AML-193 (cell line): ENCODE data around the gene C8B.

ENCODE experiments used
- DNase-seq, 2 experiments: peaks; one replicate each; lab custom pipeline; 2025; lab: John Stamatoyannopoulos, UW

The C8B gene

GRCh38 chr1:56931686-56932085 lies 34.1 kb downstream of the C8B start:
- no peak for DNase-seq

DNA sequence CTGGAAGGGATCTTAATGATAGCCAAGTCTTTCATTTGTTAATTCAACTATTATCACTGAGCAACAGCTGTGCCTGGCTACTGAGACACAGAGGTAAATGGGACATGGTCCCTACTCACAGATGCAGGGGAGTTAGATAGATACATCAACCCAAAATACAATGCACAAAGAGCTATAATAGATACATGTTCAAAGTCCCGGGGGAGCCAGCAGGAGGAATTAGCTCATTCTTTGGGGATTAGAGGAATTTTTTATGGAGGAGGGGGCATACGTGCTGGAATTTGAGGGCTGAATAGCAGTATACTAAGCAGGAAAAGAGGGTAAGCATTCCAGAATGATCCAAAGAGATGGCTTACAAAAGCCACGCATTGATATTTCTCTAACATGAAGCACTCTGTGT lies 34.6 kb downstream of the C8B start:
- no peak for DNase-seq

- no peak for DNase-seq
These were observed 36.3 kb downstream of the C8B start for GRCh38 chr1:56929492-56929891.

- no peak for DNase-seq
These were observed 37.8 kb downstream of the C8B start for GRCh38 chr1:56927986-56928385.

- no peak for DNase-seq
These were observed 38.6 kb downstream of the C8B start for GRCh38 chr1:56927171-56927570.

GRCh38 chr1:56925193-56925592 lies 40.6 kb downstream of the C8B start:
- no peak for DNase-seq

GRCh38 chr1:56924116-56924515 lies 41.7 kb downstream of the C8B start:
- no peak for DNase-seq

DNA sequence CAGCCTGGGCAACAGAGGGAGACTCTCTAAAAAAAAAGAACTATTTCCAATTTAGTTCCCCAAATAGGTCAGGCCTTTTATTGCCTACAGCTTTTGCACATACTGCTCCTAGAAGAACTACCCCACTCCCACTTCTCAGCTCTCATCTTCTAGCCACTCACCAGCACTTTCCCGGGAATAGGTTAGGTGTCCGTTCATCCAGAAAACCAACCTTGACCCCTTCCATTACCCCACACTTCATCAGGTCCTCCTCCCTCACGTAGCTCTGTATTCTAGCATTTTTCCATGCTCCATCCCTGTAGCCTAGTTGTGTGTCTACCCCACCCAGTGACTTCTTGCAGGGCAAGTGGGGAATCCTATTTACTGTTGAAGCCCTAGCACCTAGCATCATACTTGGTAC lies 42.6 kb downstream of the C8B start:
- DNase-seq: no peak

DNA sequence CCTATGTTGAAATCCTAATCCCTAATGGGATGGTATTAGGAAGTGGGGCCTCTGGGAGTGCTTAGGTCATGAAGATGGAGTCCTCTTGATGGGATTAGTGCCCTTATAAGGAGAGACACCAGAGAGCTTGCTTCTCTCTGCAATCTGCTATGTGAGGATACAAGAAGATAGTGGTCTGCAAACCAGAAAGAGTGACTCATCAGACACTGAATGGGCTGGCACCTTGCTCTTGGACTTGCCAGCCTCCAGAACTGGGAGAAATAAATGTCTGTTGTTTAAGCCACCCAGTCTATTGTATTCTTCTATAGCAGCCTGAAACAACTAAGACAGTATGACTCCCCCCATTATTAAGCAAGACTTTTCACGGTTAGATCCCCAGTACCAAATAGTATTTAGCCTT lies 43.3 kb downstream of the C8B start:
- no peak for DNase-seq

- DNase-seq: peak in 1 of 2 experiments; percentile 1
These were observed 43.7 kb downstream of the C8B start for GRCh38 chr1:56922070-56922469.

DNA sequence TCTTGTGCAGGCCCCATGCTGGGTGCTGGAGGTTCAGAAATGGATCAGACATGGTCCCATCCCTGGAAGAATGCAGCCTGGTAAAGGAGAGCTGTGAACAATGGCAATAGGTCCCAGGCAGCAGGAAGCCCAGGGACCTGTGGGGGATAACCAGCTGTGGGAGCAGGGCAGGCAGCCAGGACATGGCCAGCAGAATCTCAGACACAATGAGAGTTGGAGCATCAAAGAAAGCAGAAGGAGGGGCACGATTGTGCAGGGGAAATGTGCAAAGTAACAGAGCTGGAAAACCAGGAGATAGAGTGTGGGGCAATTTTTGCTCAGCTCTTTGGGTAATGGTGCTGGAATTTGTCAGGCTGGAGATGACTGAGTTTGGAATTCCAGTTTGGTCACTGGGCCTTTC lies 44.3 kb downstream of the C8B start:
- DNase-seq: no peak

- peak; percentile 41 to 47 for DNase-seq
These were observed 45.2 kb downstream of the C8B start for GRCh38 chr1:56920591-56921001.

GRCh38 chr1:56917356-56917755 lies 48.5 kb downstream of the C8B start:
- DNase-seq: no peak

DNA sequence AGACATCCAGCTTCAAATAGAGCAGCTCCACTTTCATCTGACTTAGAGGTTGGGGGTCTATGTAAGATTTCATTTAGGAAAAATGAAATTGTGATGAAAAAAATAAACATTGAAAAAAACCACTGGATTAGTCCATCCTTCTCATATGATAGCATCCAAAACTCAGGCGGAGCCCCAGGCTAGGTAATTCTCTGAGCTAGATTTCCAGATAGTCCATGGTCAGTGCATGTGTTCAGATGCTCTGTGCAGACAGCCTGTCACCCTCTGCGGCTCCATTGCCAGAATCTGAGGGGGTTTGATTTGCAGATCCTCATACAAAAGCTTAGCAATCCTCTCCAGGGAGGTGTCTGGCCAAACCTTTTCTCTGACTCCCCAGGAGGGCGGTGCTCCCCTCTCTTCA lies 49.2 kb downstream of the C8B start:
- no peak for DNase-seq

DNA sequence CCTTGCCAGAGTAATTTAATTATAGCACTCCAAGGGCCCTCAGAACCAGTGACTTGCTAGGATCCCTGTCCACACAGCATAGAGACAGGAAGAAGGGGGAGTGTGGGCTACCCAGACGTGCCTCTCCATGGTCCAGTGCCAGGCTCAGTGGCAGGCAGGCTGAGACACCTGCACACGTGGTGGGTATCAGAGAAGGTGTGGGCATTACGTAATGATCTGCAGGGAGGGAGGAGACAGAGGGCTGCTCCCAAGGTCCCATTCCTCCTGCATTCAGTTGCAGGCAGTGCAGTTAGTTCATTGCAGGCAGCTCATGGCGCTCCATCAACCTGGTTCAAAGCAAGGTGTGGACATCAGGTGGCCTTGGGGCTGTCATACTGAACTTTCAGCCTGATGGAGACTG lies 49.9 kb downstream of the C8B start:
- no peak for DNase-seq

DNA sequence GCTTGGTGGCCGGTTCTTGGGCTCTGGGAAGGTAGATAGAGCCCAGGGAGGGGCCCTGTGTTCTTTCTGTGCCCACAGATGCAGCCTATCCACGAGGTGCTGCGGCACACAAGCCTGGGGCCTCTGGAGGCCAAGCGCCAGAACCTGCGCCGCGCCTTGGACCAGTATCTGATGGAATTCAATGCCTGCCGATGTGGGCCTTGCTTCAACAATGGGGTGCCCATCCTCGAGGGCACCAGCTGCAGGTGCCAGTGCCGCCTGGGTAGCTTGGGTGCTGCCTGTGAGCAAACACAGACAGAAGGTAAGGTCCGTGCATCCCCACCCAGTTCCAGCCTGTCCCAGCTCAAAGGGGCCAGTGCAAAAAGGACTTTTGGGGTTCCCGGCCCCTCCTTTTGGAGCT lies 53.5 kb downstream of the C8B start:
- no peak for DNase-seq

- DNase-seq: peak; percentile 32 to 38
These were observed 54.5 kb downstream of the C8B start for GRCh38 chr1:56911098-56911938.

GRCh38 chr1:56910441-56910985 lies 55.3 kb downstream of the C8B start:
- DNase-seq: peak; percentile 86

DNA sequence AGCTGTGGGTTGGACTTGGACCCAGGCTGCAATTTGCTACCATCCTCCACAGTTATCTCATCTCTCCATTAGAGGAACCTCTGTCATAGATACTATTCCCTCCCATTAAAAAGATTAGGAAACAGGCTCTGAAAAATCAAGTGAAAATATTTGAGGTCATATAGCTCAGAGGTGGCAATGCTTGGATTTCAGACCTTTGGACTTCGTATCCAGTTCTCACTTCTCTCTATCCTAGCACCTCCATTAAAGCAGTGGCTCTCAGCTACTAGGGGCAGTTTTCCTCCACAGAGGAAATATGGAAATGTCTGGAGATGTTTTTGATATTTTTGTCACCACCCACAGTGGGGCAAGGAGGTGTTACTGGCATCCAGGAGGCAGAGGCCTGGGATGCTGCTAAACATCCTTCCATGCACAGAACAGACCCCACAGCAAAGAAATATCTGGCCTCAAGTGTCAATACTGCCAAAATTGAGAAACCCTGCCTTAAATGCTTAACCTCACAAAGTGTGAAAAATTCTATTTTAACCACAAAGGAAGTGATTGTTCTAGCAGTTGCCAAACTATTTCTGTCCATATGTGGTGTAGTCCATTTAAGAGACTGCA lies 57.1 kb downstream of the C8B start:
- peak; percentile 69 to 78 for DNase-seq

GRCh38 chr1:56905667-56906066 lies 60.1 kb downstream of the C8B start:
- no peak for DNase-seq

- DNase-seq: no peak
These were observed 61.0 kb downstream of the C8B start for GRCh38 chr1:56904663-56905397.

DNA sequence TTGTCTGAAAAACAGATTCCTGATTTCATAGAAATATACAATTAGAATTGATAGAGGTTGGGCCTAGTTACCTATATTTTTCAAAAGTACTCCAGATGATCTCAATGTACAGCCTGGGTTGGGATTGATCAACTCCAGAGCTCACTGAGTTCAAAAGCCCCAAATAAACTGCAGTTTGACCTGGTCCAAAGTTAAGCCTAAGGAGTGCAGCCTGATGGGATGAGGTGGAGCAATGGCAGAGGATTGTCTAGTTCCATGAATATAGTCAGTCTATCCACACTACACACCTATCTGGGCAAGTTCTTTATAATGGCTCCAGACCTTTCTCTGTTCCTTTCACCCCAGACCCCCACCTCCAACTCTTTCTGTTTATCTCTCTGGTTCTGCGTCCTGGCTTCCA lies 62.0 kb downstream of the C8B start:
- no peak for DNase-seq

DNA sequence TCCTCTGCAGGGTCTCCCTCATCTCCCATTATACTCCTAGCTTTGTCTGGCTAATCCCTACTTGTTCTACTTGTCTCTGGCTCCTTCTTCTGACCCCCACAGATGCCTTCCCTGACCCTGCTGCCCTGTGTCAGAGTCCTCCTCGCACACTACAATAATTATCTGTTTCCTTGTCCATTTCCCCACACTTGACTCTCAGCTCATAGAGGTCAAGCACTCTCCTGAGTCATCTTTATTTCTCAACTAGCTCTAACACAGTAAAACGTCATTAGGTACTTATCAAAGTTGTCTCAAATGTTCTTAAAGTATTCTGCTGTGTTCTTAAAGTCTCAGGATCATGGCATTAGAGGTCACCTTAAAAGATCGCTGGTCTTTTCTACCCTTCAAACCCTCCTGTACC lies 64.1 kb downstream of the C8B start:
- DNase-seq: no peak
